HepG2 (cell line): ENCODE results near the gene KCNK6. TPM values are rescaled to one million over a fixed set of nuclear protein-coding genes. Genes with fewer than 3 reads are reported as not detected.

ENCODE experiments used
- AGO1 ChIP-seq: fragments of 200-400 bp; formaldehyde crosslinking; IDR thresholded peaks from 2 replicates; pipeline ENCODE4 v1.6.1; 2017; ENCODE audit warnings: mild to moderate bottlenecking, low read depth, low read length, moderate library complexity; ENCODE audit not compliant: poor library complexity, severe bottlenecking
- GABPB1 ChIP-seq: IDR thresholded peaks from 2 replicates; pipeline ENCODE4 v1.6.1; 2016; ENCODE audit warnings: mild to moderate bottlenecking, missing genetic modification reagents, moderate library complexity, missing compliant biosample characterization
- HOXA3 ChIP-seq: sonication (generic); formaldehyde crosslinking; IDR thresholded peaks from 2 replicates; pipeline ENCODE4 v1.5.0; 2020; ENCODE audit warnings: missing genetic modification reagents
- IKZF4 ChIP-seq: sonication (generic); formaldehyde crosslinking; IDR thresholded peaks from 2 replicates; pipeline ENCODE4 v1.5.1; 2020; ENCODE audit warnings: borderline replicate concordance, mild to moderate bottlenecking, low read depth, missing genetic modification reagents; ENCODE audit errors: not compliant biosample characterization
- KDM4B ChIP-seq: sonication (generic); formaldehyde crosslinking; IDR thresholded peaks from 2 replicates; pipeline ENCODE4 v1.4.0; 2020; ENCODE audit warnings: missing genetic modification reagents
- PHB2 ChIP-seq: fragments of 450-650 bp; IDR thresholded peaks from 2 replicates; pipeline ENCODE4 v1.6.1; 2018; ENCODE audit not compliant: partially characterized antibody
- RARA ChIP-seq: IDR thresholded peaks from 2 replicates; pipeline ENCODE4 v1.6.1; 2016; ENCODE audit warnings: missing genetic modification reagents, missing compliant biosample characterization
- SKI ChIP-seq: fragments of 450-650 bp; IDR thresholded peaks from one replicate; pipeline ENCODE4 v1.6.1; 2018; ENCODE audit warnings: mild to moderate bottlenecking; ENCODE audit not compliant: partially characterized antibody
- SMAD3 ChIP-seq: sonication (generic); formaldehyde crosslinking; IDR thresholded peaks from 2 replicates; pipeline ENCODE4 v1.4.0; 2020; ENCODE audit warnings: missing genetic modification reagents
- TCF7 ChIP-seq: sonication (generic); IDR thresholded peaks from 2 replicates; pipeline ENCODE4 v1.6.1; 2016; ENCODE audit warnings: antibody characterized with exemption, low read depth
- ZFP62 ChIP-seq: sonication (generic); formaldehyde crosslinking; IDR thresholded peaks from 2 replicates; pipeline ENCODE4 v1.4.0; 2020; ENCODE audit warnings: missing genetic modification reagents
- ZNF354B ChIP-seq: sonication (generic); formaldehyde crosslinking; IDR thresholded peaks from 2 replicates; pipeline ENCODE4 v1.8.0; 2022; ENCODE audit warnings: mild to moderate bottlenecking, missing genetic modification reagents
- ZNF562 ChIP-seq: sonication (generic); formaldehyde crosslinking; IDR thresholded peaks from 2 replicates; pipeline ENCODE4 v1.8.0; 2022; ENCODE audit warnings: missing genetic modification reagents, borderline replicate concordance
- ZNF790 ChIP-seq: sonication (generic); formaldehyde crosslinking; IDR thresholded peaks from 2 replicates; pipeline ENCODE4 v1.8.0; 2022; ENCODE audit warnings: missing genetic modification reagents, mild to moderate bottlenecking, borderline replicate concordance
- polyA plus RNA-seq, 8 experiments: library from polyadenylated mRNA; depleted of rRNA in 3 of 8; stranded (reverse) in 7 of 8; unstranded in 1 of 8; fragments of >200 nt; fragmentation: Illumina TruSeq in 4 of 8; extraction: Trizol in 4 of 8; gene quantifications; 2 replicates each; pipeline versions ENCODE4 v1.2.1 to v1.2.3, GENCODE V29; 2011 to 2016; ENCODE audit warnings: low read depth in 4 of 8, missing spikeins in 1 of 8, mixed read lengths in 1 of 8; ENCODE audit not compliant: insufficient read depth in 1 of 8
- total RNA-seq, 5 experiments: library from RNA; depleted of rRNA; stranded (reverse); fragments of >200 nt; fragmentation: Illumina TruSeq; extraction: Trizol; gene quantifications; 2 replicates each; pipeline ENCODE4 v1.2.3, GENCODE V29; 2016; ENCODE audit warnings: low read depth in 1 of 5
- TF ChIP-seq, protein P1 (sequence below): sonication (generic); formaldehyde crosslinking; IDR thresholded peaks from 2 replicates; pipeline ENCODE4 v1.5.1; 2020; ENCODE audit warnings: missing genetic modification reagents, mild to moderate bottlenecking, borderline replicate concordance
- TF ChIP-seq, protein P2 (sequence below): sonication (generic); formaldehyde crosslinking; IDR thresholded peaks from 2 replicates; pipeline ENCODE4 v1.5.1; 2020; ENCODE audit warnings: mild to moderate bottlenecking, missing genetic modification reagents, moderate library complexity
- TF ChIP-seq, protein P3 (sequence below): sonication (generic); formaldehyde crosslinking; IDR thresholded peaks from 2 replicates; pipeline ENCODE4 v1.5.0; 2020; ENCODE audit warnings: missing genetic modification reagents, mild to moderate bottlenecking, borderline replicate concordance

The KCNK6 gene
- total and polyA plus RNA-seq, 2 of the 13 experiments (the other 11 are each of a cell fraction or from before 2014, with no cell fraction given): 0.03 TPM; not detected in 1

GRCh38 chr19:38336638-38337359 lies 17.2 kb downstream of the KCNK6 start (continued):
- no peak for TF ChIP-seq ZNF354B (CRISPR knock-in tag)
- no peak for TF ChIP-seq KDM4B
- TF ChIP-seq SKI: no peak
- TF ChIP-seq IKZF4 (CRISPR knock-in tag): no peak
- no peak for TF ChIP-seq PHB2
- TF ChIP-seq, protein P1, sequence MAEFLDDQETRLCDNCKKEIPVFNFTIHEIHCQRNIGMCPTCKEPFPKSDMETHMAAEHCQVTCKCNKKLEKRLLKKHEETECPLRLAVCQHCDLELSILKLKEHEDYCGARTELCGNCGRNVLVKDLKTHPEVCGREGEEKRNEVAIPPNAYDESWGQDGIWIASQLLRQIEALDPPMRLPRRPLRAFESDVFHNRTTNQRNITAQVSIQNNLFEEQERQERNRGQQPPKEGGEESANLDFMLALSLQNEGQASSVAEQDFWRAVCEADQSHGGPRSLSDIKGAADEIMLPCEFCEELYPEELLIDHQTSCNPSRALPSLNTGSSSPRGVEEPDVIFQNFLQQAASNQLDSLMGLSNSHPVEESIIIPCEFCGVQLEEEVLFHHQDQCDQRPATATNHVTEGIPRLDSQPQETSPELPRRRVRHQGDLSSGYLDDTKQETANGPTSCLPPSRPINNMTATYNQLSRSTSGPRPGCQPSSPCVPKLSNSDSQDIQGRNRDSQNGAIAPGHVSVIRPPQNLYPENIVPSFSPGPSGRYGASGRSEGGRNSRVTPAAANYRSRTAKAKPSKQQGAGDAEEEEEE: no peak
- no peak for TF ChIP-seq TCF7
- no peak for TF ChIP-seq AGO1
- no peak for TF ChIP-seq RARA (CRISPR knock-in tag)
- TF ChIP-seq, protein P2, sequence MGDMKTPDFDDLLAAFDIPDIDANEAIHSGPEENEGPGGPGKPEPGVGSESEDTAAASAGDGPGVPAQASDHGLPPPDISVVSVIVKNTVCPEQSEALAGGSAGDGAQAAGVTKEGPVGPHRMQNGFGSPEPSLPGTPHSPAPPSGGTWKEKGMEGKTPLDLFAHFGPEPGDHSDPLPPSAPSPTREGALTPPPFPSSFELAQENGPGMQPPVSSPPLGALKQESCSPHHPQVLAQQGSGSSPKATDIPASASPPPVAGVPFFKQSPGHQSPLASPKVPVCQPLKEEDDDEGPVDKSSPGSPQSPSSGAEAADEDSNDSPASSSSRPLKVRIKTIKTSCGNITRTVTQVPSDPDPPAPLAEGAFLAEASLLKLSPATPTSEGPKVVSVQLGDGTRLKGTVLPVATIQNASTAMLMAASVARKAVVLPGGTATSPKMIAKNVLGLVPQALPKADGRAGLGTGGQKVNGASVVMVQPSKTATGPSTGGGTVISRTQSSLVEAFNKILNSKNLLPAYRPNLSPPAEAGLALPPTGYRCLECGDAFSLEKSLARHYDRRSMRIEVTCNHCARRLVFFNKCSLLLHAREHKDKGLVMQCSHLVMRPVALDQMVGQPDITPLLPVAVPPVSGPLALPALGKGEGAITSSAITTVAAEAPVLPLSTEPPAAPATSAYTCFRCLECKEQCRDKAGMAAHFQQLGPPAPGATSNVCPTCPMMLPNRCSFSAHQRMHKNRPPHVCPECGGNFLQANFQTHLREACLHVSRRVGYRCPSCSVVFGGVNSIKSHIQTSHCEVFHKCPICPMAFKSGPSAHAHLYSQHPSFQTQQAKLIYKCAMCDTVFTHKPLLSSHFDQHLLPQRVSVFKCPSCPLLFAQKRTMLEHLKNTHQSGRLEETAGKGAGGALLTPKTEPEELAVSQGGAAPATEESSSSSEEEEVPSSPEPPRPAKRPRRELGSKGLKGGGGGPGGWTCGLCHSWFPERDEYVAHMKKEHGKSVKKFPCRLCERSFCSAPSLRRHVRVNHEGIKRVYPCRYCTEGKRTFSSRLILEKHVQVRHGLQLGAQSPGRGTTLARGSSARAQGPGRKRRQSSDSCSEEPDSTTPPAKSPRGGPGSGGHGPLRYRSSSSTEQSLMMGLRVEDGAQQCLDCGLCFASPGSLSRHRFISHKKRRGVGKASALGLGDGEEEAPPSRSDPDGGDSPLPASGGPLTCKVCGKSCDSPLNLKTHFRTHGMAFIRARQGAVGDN: peak; percentile 56
- no peak; the same call in 1 of the 2 replicates for TF ChIP-seq HOXA3 (CRISPR knock-in tag)
- no peak for TF ChIP-seq ZNF562 (CRISPR knock-in tag)
- TF ChIP-seq SMAD3 (CRISPR knock-in tag): no peak
- TF ChIP-seq, protein P3, sequence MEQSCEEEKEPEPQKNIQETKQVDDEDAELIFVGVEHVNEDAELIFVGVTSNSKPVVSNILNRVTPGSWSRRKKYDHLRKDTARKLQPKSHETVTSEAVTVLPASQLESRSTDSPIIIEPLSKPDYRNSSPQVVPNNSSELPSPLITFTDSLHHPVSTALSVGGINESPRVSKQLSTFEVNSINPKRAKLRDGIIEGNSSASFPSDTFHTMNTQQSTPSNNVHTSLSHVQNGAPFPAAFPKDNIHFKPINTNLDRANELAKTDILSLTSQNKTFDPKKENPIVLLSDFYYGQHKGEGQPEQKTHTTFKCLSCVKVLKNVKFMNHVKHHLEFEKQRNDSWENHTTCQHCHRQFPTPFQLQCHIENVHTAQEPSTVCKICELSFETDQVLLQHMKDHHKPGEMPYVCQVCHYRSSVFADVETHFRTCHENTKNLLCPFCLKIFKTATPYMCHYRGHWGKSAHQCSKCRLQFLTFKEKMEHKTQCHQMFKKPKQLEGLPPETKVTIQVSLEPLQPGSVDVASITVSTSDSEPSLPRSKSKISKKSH (CRISPR knock-in tag): no peak
- no peak for TF ChIP-seq ZNF790 (CRISPR knock-in tag)
- peak; percentile 35; the same call in 1 of the 2 replicates for TF ChIP-seq GABPB1 (CRISPR knock-in tag)
- no peak for TF ChIP-seq ZFP62 (CRISPR knock-in tag)
